AG04449 (cell line): ENCODE data around the gene ZFAND3.

Experiments used
- CTCF ChIA-PET: fragments of 350-600 bp; formaldehyde crosslinking; extraction: SDS; loops from one replicate; lab custom pipeline; 2021; ENCODE audit warnings: antibody characterized with exemption; lab: Yijun Ruan, JAX
- POLR2A ChIA-PET: fragments of 400-600, 350-600 bp; formaldehyde crosslinking; extraction: SDS; loops from one replicate; lab custom pipeline; 2020; ENCODE audit warnings: antibody characterized with exemption, inconsistent platforms; lab: Yijun Ruan, JAX
- DNase-seq: peaks from one replicate; pipeline ENCODE4 v3.0.0-alpha.2; 2010; ENCODE audit warnings: low read depth, low spot score
- H3K4me3 ChIP-seq: 2 replicates; pipeline ENCODE4 v1.5.1; 2011; ENCODE audit warnings: low read depth, mild to moderate bottlenecking, control low read depth, low read length
- TF ChIP-seq, protein P1 (sequence below): IDR thresholded peaks from one replicate; pipeline ENCODE4 v1.5.1; 2011; ENCODE audit warnings: mild to moderate bottlenecking, moderate library complexity, low read length, control low read depth, inconsistent platforms; ENCODE audit not compliant: insufficient read depth; ENCODE audit errors: missing control alignments

Gene ZFAND3

GRCh38 chr6:37858363-37858762, 38.8 kb downstream of the ZFAND3 start:
- ChIA-PET POLR2A (no interaction called here), CTCF (interaction anchor here (1.0 to 5.7 kb wide), 8 partner anchors 11 to 169 kb away, joined by 3 to 41 read pairs (median 6); no protein-coding TSS in a partner anchor)
- TF ChIP-seq, protein P1, sequence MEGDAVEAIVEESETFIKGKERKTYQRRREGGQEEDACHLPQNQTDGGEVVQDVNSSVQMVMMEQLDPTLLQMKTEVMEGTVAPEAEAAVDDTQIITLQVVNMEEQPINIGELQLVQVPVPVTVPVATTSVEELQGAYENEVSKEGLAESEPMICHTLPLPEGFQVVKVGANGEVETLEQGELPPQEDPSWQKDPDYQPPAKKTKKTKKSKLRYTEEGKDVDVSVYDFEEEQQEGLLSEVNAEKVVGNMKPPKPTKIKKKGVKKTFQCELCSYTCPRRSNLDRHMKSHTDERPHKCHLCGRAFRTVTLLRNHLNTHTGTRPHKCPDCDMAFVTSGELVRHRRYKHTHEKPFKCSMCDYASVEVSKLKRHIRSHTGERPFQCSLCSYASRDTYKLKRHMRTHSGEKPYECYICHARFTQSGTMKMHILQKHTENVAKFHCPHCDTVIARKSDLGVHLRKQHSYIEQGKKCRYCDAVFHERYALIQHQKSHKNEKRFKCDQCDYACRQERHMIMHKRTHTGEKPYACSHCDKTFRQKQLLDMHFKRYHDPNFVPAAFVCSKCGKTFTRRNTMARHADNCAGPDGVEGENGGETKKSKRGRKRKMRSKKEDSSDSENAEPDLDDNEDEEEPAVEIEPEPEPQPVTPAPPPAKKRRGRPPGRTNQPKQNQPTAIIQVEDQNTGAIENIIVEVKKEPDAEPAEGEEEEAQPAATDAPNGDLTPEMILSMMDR, result no peak
- no peak overlapping the region for H3K4me3 ChIP-seq
- DNase-seq, result no peak

GRCh38 chr6:37860226-37860839, 40.8 kb downstream of the ZFAND3 start:
- H3K4me3 ChIP-seq, result no peak overlapping the region
- CTCF ChIA-PET, result interaction anchor here (0.6 to 5.7 kb wide), 7 partner anchors 10 to 173 kb away, joined by 3 to 41 read pairs (median 4); no protein-coding TSS in a partner anchor
- POLR2A ChIA-PET, result no interaction called here
- no peak for DNase-seq
- TF ChIP-seq, protein P1, result peak; percentile 48

GRCh38 chr6:37861452-37861851, 41.9 kb downstream of the ZFAND3 start:
- no peak overlapping the region for H3K4me3 ChIP-seq
- DNase-seq, result no peak
- ChIA-PET POLR2A (no interaction called here), CTCF (interaction anchor here (0.8 to 5.7 kb wide), 6 partner anchors 9 to 159 kb away, joined by 3 to 41 read pairs (median 3); no protein-coding TSS in a partner anchor)
- TF ChIP-seq, protein P1, result no peak

GRCh38 chr6:37862430-37862829, 42.9 kb downstream of the ZFAND3 start:
- ChIA-PET POLR2A (no interaction called here), CTCF (no interaction called here)
- TF ChIP-seq, protein P1, result no peak
- DNase-seq, result no peak
- no peak overlapping the region for H3K4me3 ChIP-seq

DNA sequence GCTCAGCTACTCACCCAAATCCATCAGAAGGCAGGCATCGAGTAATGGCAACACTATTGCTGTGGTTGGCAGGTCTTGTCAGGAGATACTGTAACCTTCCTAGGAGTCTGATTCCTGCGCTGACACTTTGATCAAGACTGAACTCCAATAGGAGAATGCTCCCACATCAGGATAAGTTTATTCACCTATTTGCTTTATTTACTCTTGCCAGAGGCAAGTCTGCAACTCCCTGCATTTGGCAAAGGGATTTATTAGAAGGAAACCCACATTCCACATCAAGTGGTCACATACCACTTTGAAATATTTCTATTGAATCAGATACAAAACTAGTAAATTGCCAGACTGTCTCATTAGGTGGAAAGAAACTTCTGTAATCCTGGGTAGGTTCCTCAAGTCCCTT, 43.5 kb downstream of the ZFAND3 start:
- ChIA-PET POLR2A (no interaction called here), CTCF (no interaction called here)
- no peak overlapping the region for H3K4me3 ChIP-seq
- DNase-seq, result no peak
- TF ChIP-seq, protein P1, result no peak

GRCh38 chr6:37864250-37864649, 44.7 kb downstream of the ZFAND3 start:
- no peak overlapping the region for H3K4me3 ChIP-seq
- TF ChIP-seq, protein P1, result no peak
- DNase-seq, result no peak
- CTCF ChIA-PET, result interaction anchor here (0.7 to 1.9 kb wide), 4 partner anchors 10 to 24 kb away, joined by 3 to 4 read pairs (median 4); no protein-coding TSS in a partner anchor
- POLR2A ChIA-PET, result no interaction called here
